CD1c-positive myeloid dendritic cell (primary cell): ENCODE data around the gene PEAK1.
A peak's percentile ranks its signal among the peaks of the same experiment; 100 is the strongest.
"Not testable (repeated sequence)": the region's sequence is repeated elsewhere in the genome, so short reads cannot be mapped to it uniquely, and the experiment has no call there.

Source experiments
- DNase-seq: peaks from one replicate; pipeline ENCODE4 v3.0.0-alpha.2; 2016; ENCODE audit errors: extremely low spot score

The PEAK1 gene

DNA sequence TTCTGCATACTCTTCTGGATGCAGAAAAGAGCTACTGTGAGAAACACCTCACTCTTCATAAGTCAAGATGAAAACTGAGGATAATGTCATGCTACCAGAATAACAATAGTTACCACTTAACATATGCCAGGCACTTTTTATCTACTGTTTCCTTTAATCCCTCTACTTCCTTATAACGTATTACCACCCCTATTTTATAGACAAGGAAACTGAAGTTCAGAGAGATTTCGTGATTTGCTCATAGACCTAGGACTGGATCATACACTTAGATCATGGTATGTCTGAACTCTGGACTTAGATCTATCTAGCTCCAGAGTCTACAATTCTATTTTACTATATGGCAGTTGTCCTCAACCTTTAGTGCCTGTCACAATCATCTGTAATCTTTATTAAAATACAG lies 193.3 kb downstream of the PEAK1 start:
- no peak for DNase-seq

DNA sequence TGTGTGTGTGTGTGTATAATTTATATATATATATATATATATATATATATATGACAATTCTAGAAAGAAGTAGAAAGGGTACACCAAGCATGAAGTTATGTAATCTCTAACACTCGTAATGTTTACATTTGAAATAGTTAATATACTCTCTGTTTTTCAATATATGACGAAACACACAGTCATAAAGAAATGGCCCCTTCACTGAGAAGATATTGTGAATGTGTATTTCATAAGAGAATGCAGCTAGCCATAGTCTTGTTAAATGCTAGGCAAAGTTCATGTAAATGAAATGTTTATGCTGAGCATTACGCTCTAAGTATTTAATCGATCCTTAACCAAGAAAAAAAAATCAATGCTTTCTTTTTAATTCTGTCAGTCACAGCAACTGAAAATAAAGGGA lies 194.3 kb downstream of the PEAK1 start:
- DNase-seq: no peak

DNA sequence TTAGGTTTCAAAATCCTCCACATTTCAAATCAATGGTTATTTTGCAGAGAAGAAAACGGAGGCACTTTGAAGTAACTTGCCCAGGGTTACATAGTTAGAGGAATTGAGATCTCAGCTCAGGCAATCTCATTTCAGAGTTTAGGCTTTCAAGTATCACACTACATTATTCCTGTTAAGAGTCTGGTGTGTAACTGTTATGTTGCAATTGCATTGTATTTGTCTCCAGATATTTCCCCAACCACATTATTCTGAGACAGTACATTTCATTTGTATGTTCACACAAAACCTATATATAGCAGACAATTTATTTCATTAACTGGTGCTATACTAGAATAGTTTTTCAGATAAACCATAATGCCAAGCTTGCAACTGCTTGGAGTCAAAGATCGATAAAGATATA lies 194.8 kb downstream of the PEAK1 start:
- DNase-seq: no peak

- no peak for DNase-seq
Observed at GRCh38 chr15:77224352-77224751, 195.6 kb downstream of the PEAK1 start.

DNA sequence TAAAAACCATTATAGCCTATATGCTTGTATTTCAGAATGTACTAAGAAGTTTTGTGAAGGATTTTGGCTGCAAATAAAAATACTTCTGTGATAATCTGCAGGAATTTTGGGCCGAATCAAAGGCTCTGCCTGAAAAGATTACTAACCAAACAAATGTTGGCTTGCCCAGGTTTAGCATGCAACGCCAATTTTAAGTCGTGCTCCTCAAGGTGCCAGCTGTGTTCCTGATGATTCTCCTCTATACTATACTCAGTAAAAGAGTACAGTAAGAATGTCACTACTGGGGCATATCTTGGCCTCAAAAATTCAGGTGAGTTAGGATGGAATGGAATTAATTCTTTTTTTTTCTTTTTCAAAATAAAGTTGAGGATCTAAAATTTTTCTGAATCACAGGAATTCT lies 198.2 kb downstream of the PEAK1 start:
- DNase-seq: no peak

- no peak for DNase-seq
Observed at GRCh38 chr15:77221174-77221573, 198.7 kb downstream of the PEAK1 start.

DNA sequence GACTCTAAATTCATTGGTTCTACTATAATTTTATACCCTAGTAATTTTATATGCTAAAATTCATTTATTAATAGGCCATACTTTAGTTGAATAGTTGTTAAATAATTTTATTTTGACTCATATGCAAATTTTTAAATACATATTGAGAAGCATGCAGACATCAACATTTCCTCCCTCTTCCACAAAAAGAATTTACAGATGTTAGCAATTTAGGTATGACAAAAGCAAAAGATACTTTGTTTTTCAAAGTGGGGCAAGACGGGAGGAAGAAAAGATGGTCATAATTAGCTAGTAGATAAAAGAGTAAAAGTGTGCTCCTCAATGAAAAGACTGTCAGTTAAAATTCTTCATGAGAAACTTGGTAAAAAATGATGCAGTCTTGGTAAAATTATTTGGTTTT lies 200.1 kb downstream of the PEAK1 start:
- DNase-seq: no peak

DNA sequence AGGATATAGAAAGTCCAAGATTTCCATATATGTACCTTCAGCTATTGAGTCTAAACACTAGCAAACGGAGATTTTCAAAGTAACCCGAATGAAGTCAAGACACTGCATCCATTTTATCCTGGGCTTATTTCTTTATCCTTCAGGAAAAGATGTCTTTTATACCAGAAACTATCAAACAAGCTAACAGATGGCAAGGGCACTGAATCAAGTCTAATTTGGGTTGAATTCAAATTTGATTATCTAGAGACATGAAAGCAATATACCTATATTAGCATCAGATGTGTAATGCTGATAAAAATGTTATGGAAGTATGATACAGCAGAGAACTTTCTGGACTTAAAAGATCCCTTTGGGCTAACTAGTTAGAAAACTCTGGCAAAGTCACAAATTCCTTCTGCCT lies 210.7 kb downstream of the PEAK1 start:
- DNase-seq: no peak

GRCh38 chr15:77208241-77208640 lies 211.7 kb downstream of the PEAK1 start:
- DNase-seq: no peak

- DNase-seq: no peak
Observed at GRCh38 chr15:77201665-77202064, 218.2 kb downstream of the PEAK1 start.

- DNase-seq: no peak
Observed at GRCh38 chr15:77196381-77196780, 223.5 kb downstream of the PEAK1 start.

- no peak for DNase-seq
Observed at GRCh38 chr15:77195586-77195985, 224.3 kb downstream of the PEAK1 start.

DNA sequence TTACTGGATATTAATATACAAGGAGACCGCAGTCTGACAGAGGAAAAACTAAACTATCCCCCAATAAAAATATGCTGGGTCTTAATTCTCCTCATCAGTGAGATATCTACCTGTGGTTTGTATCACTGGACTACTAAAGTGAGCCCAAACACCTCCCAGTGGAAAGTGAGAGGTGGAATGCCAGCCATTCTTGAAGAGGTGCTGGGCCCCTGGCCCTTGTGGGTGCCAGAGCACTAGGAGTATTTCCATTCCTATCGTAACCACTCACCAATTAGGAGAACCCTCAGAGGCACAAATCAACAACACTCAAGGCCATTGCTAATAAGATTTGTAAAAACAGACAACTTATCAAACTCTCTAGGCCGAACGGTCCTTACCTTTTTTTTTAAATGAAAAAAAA lies 227.5 kb downstream of the PEAK1 start:
- no peak for DNase-seq

- DNase-seq: no peak
Observed at GRCh38 chr15:77191230-77191834, 228.6 kb downstream of the PEAK1 start.

- peak; percentile 92 for DNase-seq
Observed at GRCh38 chr15:77187751-77188464, 232.0 kb downstream of the PEAK1 start.

GRCh38 chr15:77186594-77187011 lies 233.3 kb downstream of the PEAK1 start:
- peak; percentile 39 for DNase-seq

DNA sequence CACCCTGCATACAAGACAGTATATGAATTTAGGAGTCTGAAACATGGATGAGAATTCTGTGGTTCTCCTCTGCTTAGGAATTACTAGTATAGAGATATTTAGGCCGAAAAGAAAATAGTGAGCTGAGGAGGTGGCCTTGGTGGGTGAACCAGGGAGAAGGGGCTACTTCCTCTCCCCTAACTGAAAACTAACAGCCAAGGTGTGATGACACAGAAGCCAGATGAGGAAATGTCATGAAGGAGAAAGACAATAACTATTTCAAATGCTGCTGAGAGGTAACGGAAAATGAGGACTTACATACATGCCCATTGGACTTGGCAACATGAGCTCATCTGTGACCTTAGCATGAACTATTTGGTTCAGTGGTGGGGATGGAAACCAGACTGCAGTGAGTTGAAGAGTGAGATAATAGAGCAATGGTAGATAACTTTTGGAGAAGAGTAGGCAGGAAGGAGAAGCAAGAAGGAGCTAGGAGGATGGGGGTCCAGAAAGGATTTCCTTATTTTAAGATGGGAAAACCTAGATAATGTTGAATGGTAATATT lies 234.6 kb downstream of the PEAK1 start:
- peak; percentile 21 for DNase-seq

DNA sequence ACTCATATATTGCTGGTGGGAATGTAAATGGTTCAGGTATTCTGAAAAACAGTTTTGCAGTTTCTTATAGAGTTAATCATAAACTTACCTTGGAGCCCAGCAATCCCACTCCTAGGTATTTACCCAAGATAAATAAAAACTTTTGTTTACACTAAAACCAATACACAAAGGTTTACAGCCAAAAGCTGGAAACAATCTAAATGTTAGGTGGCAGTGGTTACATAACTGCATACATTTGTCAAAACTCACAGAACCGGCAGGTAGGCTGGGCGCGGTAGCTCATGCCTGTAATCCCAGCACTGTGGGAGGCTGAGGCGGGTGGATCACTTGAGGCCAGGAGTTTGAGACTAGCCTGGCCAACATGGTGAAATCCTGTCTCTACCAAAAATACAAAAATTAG lies 235.6 kb downstream of the PEAK1 start:
- not testable (repeated sequence) for DNase-seq

- no peak for DNase-seq
Observed at GRCh38 chr15:77183066-77183465, 236.8 kb downstream of the PEAK1 start.

DNA sequence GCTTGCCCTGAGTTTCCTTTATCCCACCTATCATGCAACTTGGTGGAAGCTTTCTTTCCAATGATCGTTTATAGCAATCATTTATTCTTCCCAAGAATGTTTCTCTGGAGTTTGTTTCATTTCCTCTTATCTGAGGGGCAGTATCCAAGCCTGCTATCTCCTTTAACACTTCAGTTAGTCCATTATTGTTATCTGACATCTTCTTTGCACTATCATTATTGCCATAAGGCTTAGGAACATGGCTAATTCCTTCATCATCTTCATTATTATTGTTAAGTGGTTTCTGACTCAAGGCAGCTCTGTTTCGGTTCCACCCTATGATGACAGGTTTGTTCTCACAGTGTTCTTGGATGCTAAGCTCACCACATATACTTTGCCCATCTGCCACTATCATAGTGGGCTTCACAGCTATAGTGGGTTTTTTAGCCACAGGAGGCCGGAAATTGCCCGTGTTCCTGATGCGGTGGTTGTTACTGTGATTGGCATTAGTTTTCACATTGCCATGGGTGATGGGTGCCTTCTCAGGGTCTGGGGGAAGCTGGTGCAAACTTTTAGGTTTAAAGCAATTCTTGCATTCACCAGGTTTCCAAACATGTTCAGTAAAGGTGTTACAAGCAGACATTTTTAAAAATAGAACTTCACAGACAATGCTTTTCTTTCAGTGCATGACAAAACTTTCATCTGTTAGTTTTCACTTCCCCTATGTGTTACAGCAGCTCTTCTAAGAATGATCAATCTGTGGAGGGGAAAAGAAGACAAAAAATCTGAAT lies 238.4 kb downstream of the PEAK1 start:
- DNase-seq: peak; percentile 43

DNA sequence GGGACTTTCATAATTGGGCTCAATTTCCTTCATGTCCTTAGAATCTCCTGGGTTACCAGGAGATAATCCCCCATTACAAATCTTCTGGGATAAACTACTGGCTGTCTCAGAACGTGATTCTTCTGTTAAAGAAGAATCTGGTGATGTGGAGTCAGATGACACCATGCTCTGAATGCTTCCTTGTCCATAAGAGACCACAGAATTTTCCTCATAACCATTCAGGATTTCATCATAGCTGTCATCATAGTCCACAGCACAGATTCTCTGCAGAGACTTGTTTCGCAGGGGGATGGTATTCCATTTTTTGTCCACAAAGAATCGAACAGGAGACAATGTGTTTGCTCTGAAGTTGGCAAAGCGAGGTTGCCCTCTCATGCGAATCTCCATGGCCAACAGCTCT lies 239.1 kb downstream of the PEAK1 start:
- DNase-seq: peak; percentile 53

- no peak for DNase-seq
Observed at GRCh38 chr15:77180270-77180669, 239.6 kb downstream of the PEAK1 start.

DNA sequence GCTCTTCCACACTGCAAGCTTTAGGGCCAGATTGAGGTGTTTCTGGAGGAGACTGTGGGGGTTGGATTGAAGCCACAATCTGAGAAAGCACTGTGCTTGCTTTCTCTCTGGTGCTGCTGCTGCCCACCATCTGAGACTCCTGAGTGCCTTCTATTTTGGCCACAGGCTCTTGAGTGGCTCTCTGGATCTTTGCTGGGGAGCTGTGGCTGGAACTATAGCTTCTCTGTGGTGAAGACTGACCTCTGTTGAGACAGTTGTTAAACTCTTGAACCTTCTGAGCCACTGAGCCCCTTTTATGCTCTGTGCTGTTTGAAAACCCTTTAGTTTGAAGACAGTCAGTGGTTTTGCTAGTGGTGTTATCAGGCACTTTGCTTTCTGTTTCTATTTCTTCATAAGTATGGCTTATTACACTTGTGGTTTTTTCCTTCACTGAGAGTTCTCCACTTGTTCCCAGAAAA lies 240.3 kb downstream of the PEAK1 start:
- DNase-seq: no peak
